ENCODE measurements around the gene ZNF639.
"Not testable (repeated sequence)": the region's sequence is repeated elsewhere in the genome, so short reads cannot be mapped to it uniquely, and the experiment has no call there.

The ZNF639 gene

GRCh38 chr3:179322286-179323196, at the start of gene ZNF639:
Gene ZNF639, plus strand, starts transcription at chr3:179323031. Its CDS starts 5,263 bp downstream, at chr3:179328294.
- peak; percentile 78 for DNase-seq (ENCODE audit: low spot score)

DNA sequence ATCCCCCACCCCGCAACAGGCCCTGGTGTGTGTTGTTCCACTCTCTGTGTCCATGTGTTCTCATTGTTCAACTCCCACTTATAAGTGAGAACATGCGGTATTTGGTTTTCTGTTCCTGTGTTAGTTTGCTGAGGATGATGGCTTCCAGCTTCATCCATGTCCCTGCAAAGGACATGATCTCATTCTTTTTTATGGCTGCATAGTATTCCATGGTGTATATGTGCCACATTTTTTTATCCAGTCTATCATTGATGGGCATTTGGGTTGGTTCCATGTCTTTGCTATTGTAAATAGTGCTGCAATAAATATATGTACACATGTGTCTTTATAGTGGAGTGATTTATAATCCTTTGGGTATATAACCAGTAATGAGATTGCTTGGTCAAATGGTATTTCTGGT, 48.4 kb upstream of the ZNF639 start:
- DNase-seq (ENCODE audit: low spot score), result not testable (repeated sequence)

- DNase-seq (ENCODE audit: low spot score), result no peak
These were observed 46.8 kb upstream of the ZNF639 start for GRCh38 chr3:179276001-179276400.

GRCh38 chr3:179276743-179277142, 46.1 kb upstream of the ZNF639 start:
- DNase-seq (ENCODE audit: low spot score), result no peak

GRCh38 chr3:179278151-179278550, 44.7 kb upstream of the ZNF639 start:
- no peak for DNase-seq (ENCODE audit: low spot score)

GRCh38 chr3:179278932-179279693, 43.7 kb upstream of the ZNF639 start:
- DNase-seq (ENCODE audit: low spot score), result no peak

GRCh38 chr3:179279837-179280236, 43.0 kb upstream of the ZNF639 start:
- no peak for DNase-seq (ENCODE audit: low spot score)

GRCh38 chr3:179281825-179282224, 41.0 kb upstream of the ZNF639 start:
- DNase-seq (ENCODE audit: low spot score), result no peak

DNA sequence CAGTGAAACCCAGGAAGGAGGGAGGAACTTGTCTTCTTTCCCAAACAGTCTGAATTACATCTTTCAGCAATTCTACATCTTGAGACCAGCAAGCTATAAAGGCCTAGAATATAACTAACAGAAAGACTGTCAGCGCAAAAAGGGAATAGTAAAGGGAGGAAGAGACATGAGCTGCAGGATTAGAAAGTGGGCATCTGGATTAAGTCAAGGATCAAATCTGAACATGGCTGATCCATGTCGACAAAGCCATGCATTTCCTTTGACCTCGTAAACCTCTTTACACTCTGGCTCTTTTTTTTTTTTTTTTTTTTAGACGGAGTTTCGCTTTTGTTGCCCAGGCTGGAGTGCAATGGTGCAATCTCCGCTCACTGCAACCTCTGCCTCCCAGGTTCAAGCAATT, 36.5 kb upstream of the ZNF639 start:
- no peak for DNase-seq (ENCODE audit: low spot score)

- no peak for DNase-seq (ENCODE audit: low spot score)
These were observed 34.0 kb upstream of the ZNF639 start for GRCh38 chr3:179288845-179289244.

GRCh38 chr3:179289295-179289694, 33.5 kb upstream of the ZNF639 start:
- no peak for DNase-seq (ENCODE audit: low spot score)

GRCh38 chr3:179292450-179292849, 30.4 kb upstream of the ZNF639 start:
- no peak for DNase-seq (ENCODE audit: low spot score)

DNA sequence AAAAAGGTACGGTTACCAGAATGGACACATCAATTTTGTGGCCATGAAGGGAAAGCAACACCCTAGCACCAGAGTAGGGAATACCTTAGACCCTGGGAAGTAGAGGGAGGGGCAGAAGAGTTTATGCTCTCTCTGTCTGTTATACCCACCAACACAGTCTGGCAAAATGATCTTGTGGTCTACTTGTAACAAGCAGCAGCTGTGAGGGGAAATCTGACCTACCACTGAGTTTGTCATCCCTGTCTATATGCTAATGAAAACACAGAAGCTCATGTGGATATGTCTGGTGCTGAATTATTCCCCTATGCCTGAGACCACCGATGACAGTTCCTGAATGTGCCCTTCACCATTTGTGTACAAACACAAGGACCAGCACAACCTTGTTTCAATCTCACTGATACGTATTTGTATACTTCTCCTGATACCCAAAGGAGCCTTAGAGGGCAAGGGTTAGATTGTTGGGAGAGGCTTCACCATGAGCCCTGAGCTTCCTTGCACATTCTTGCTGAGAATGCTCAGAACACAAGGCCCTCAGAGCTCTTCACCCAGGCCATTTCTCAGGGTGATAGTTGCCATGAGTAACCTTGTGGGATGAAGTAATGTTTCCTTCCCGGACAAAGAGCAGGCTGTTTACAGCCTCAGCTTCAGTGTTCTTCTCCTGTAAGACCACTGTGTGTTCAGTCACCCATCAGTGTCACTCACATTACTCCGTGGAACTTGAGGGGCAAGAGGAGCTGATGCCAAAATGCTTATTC, 24.7 kb upstream of the ZNF639 start:
- no peak for DNase-seq (ENCODE audit: low spot score)

DNA sequence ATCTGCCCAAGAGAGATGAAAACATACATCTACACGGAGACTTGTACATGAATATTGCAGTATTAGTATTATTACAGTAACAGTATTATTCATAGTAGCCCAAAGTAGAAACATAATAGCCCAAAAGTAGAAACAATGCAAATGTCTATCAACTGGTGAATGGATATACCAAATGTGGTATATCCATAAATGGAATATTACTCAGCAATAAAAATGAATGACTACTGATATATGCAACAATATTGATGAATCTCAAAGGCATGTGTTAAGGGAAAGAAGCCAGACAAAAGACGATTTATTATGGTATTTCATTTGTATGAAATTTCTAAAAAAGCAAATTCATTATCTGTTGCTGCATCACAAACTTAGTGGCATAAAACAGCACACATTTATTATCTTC, 23.5 kb upstream of the ZNF639 start:
- DNase-seq (ENCODE audit: low spot score), result no peak

GRCh38 chr3:179299999-179300613, 22.7 kb upstream of the ZNF639 start:
- no peak for DNase-seq (ENCODE audit: low spot score)

GRCh38 chr3:179301645-179302044, 21.2 kb upstream of the ZNF639 start:
- no peak for DNase-seq (ENCODE audit: low spot score)

- no peak for DNase-seq (ENCODE audit: low spot score)
These were observed 20.7 kb upstream of the ZNF639 start for GRCh38 chr3:179302111-179302510.

DNA sequence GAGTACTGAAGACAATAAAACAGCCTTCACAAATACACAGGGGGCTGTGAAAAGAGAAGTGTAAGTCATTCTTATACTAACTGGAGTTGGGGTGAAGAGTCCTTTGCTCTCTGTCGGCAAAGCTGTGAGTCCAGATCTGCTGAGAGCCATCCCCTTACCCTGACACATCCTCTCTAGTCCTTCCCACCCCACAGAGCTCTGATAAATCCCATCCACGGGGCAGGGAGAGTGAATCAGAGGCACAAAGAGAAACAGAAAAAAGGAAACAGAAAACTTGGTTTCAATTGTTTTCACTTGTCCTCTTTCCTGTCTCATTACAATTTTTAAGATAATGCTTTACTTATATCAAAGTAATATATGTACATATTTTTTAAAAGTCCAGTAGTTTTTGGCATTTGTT, 18.2 kb upstream of the ZNF639 start:
- DNase-seq (ENCODE audit: low spot score), result no peak

DNA sequence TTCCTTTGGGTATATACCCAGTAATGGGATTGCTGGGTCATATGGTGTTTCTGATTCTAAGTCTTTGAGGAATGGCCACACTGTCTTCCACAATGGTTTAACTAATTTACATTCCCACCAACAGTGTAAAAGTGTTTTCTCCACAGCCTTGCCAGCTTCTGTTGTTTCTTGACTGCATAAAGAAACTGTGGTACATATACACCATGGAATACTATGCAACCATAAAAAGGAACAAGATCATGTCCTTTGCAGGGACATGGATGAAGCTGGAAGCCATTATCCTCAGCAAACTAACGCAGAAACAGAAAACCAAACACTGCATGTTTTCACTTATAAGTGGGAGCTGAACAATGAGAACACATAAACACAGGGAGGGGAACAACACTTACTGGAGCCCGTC, 15.5 kb upstream of the ZNF639 start:
- not testable (repeated sequence) for DNase-seq (ENCODE audit: low spot score)

DNA sequence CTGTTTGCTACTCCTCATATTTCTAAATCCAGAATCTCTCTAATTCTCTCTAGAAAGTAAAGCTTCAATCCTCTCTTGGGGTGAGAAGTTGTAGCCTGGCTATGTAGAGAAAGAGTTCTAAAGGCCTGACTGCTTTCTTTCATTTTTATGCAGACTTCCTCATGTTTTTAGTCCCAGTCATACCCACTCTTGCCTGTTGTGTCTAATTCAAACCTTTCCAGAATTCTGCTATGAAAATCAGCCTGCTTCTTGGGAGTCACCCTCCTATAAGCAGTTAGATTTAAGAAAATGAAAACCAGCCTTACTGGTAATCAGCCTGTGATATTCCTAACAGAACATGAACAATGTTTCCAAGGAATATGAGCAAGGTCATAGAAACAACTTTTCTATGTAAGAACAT, 14.8 kb upstream of the ZNF639 start:
- DNase-seq (ENCODE audit: low spot score), result no peak

DNA sequence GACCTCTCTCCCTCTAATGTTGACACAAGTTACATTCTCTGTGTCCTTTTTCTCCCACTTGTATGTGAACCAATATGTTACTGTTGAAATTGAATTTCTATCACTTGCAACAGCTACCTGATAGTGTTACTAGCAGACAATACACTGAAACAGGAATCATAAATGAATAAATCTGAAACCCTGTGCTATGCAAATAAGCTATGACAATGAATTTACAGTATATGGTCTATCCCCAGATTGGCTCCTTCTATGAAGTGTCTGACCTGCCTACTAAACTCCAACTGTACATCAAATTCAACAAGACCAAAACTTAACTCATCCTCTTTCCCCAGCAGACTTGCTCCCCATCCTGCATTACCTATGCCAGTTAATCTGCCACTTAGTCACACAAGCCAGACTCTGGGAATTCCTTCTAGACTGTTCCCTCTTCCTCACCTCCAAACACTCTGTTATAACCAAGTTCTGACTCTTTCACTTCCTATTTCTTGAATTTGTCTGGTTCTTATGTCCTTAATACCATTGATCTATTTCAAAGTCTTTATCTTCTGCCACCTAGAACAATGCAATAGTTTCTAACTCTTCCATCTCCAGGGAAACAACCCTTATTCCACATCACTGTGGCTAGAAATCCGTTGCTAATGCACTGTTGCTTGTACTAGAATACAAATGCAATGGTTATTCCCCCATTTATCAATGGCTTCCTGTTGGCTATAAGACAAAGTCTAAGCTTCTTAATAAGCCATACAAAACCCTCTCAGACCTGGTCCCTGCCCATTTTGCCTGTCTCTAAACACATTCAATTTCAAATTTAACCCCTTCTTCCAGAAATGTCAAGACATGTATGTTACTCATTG, 13.4 kb upstream of the ZNF639 start:
- no peak for DNase-seq (ENCODE audit: low spot score)
